GM12878 (cell line): ENCODE results near the gene ATF6.

Experiments
- CTCF ChIP-seq, 3 experiments: IDR thresholded peaks in 2 of 3; conservative IDR thresholded peaks in 1 of 3; 2 replicates each; pipeline ENCODE4 v1.5.1; 2011; ENCODE audit warnings: low read depth in 3 of 3, low read length in 3 of 3, mild to moderate bottlenecking in 3 of 3, control low read depth in 2 of 3, moderate library complexity in 2 of 3, inconsistent platforms in 1 of 3, mixed read lengths in 1 of 3; ENCODE audit not compliant: control insufficient read depth in 2 of 3, insufficient read depth in 1 of 3; ENCODE audit errors: extremely low read depth in 1 of 3
- POLR2A ChIP-seq: IDR thresholded peaks from 2 replicates; pipeline ENCODE4 v1.6.1; 2011; ENCODE audit warnings: low read depth, mild to moderate bottlenecking, low read length
- RCOR1 ChIP-seq: conservative IDR thresholded peaks from 2 replicates; pipeline ENCODE4 v1.6.1; 2012; ENCODE audit warnings: low read depth, low read length, improper control_type of control experiment

GRCh38 chr1:161935264-161935663 lies 169.1 kb downstream of the ATF6 start:
- TF ChIP-seq POLR2A (no peak), CTCF (IDR thresholded peaks at IDR 0.05 in 2 of 3, conservative IDR thresholded peaks at IDR 0.05 in 1 of 3; ENCODE audit: control insufficient read depth in 2 of 3, extremely low read depth in 1 of 3, insufficient read depth in 1 of 3, low read depth in 3 of 3, low read length in 3 of 3) (no peak), RCOR1 (no peak)
